RWPE1 (cell line): ENCODE measurements around the gene GNB1L.
A peak's percentile ranks its signal among the peaks of the same experiment; 100 is the strongest.

Experiments
- CTCF ChIA-PET: fragments of 350-600 bp; sonication (Branson Sonifier 250); formaldehyde crosslinking; extraction: SDS; loops from one replicate; lab custom pipeline; 2021; lab: Yijun Ruan, JAX
- POLR2A ChIA-PET: fragments of 400-600 bp; formaldehyde crosslinking; extraction: SDS; loops from one replicate; lab custom pipeline; 2020; ENCODE audit warnings: antibody characterized with exemption; ENCODE audit not compliant: low non-redundant PET; lab: Yijun Ruan, JAX
- DNase-seq: peaks from one replicate; pipeline ENCODE4 v3.0.0; 2012; ENCODE audit warnings: low spot score
- H3K27ac ChIP-seq: fragments of 450-650 bp; 2 replicates; pipeline ENCODE4 v1.5.1; 2017
- TF ChIP-seq, protein P1 (sequence below): fragments of 450-650 bp; conservative IDR thresholded peaks from 2 replicates; pipeline ENCODE4 v1.5.1; 2017; ENCODE audit warnings: low read depth, mild to moderate bottlenecking

The GNB1L gene

DNA sequence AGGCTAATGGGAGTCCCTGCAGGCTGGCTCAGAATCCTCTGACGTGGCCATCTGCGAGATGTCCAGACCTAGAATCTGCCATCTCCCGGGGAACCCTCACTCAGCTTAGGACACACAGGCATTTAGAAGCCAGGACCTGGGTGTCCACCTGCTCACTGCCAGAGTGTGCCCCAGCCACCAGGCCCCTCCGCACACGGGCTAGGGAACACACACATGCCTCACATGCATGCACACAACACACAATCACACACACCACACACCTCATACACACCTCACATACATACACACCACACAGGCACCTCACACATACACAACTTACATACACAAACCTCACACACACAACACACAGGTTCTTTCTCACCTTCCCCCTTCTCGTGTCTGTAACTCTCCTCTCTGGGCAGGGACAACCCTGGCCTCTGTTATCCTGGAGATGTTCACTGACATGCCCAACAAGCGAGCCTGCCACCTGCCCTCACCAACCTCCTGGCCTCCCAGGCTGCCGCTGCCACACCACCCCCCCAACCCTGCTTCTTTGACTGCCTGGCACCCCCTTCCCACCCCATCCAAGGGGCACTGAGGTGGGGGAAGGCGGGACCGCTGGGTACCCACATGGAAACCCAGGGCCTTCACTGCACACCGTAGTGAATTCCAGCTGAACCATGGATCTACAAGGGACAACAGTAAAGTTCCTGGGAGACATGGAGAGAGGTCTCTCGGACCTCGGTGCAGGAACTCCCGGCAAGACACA is 38.1 kb downstream of the GNB1L start:
- ChIA-PET POLR2A (no interaction called here), CTCF (no interaction called here)
- DNase-seq: no peak
- peak overlapping the region; percentile 37; the same call in 1 of the 2 replicates for H3K27ac ChIP-seq
- TF ChIP-seq, protein P1, sequence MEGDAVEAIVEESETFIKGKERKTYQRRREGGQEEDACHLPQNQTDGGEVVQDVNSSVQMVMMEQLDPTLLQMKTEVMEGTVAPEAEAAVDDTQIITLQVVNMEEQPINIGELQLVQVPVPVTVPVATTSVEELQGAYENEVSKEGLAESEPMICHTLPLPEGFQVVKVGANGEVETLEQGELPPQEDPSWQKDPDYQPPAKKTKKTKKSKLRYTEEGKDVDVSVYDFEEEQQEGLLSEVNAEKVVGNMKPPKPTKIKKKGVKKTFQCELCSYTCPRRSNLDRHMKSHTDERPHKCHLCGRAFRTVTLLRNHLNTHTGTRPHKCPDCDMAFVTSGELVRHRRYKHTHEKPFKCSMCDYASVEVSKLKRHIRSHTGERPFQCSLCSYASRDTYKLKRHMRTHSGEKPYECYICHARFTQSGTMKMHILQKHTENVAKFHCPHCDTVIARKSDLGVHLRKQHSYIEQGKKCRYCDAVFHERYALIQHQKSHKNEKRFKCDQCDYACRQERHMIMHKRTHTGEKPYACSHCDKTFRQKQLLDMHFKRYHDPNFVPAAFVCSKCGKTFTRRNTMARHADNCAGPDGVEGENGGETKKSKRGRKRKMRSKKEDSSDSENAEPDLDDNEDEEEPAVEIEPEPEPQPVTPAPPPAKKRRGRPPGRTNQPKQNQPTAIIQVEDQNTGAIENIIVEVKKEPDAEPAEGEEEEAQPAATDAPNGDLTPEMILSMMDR: no peak

DNA sequence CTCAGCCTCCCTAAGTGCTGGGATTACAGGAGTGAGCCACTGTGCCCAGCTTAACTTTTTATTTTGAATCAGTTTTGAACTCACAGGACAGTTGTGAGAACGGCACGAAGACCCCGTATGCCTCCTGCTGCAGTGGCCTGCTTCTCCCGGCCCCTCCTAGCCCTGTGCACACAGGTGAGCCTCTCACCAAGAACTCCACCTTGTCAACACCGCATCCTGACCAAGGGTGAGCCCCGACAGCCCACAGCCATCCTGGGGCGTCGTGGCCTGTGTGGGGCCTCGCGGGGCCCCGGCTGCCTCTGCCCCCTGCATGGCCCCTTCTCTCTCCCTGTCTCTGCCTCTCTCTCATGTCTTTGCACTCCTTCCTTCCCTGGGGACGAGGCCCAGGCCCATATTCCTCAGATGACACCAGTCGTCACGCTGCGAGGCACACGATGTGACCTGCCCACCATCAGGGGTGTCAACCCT is 38.8 kb downstream of the GNB1L start:
- ChIA-PET POLR2A (no interaction called here), CTCF (no interaction called here)
- TF ChIP-seq, protein P1: no peak
- peak overlapping the region; percentile 37 for H3K27ac ChIP-seq
- DNase-seq: no peak

- CTCF ChIA-PET: interaction anchor here (0.6 kb wide), 1 partner anchor 139 kb away, joined by 3 read pairs; no protein-coding TSS in a partner anchor
- peak overlapping the region; percentile 37 for H3K27ac ChIP-seq
- no peak for DNase-seq
- TF ChIP-seq, protein P1: no peak
- POLR2A ChIA-PET: no interaction called here
Observed at GRCh38 chr22:19815093-19815822, 39.4 kb downstream of the GNB1L start.

DNA sequence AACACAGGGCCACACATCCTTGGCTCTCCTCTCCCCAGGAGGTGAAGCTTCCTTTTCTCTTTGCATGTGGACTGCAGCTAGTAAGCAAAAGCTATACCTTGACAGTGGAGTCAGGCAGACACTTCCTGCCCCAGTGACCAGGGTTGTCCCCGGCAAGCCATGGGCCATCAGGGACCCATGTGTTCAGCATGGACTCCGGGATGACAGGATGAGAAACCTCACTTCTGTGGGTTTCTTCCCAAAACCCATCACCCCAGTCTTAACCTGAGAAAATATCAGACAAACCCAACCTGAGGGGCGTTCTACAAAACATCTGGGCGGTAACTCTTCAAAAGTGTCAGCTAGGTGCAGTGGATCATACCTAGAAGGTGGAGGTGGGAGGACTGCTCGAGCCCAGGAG is 40.2 kb downstream of the GNB1L start:
- TF ChIP-seq, protein P1: no peak
- no peak for DNase-seq
- peak overlapping the region; percentile 32; the same call in 1 of the 2 replicates for H3K27ac ChIP-seq
- ChIA-PET POLR2A (no interaction called here), CTCF (interaction anchor here (0.6 kb wide), 1 partner anchor 139 kb away, joined by 3 read pairs; no protein-coding TSS in a partner anchor)

DNA sequence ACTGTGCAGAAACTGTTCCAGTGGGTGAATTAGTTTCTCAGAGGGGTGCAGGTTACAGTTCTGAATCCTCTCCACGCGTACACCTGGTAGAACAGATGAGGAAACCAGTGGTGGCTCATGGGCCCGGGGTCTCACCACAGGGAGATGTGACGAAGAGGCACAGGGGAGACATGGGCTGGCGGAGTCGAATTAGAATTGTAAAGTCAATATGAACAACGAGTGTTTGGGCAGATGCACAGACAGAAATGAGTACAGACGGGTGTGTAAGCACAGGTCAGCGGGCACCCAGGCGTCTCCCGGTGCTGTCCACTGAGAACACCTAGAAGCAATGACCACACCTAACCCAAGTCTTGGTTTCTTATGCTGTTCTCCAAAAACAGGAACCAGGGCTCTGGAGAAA is 41.8 kb downstream of the GNB1L start:
- POLR2A ChIA-PET: no interaction called here
- DNase-seq: no peak
- TF ChIP-seq, protein P1: no peak
- CTCF ChIA-PET: no interaction called here
- H3K27ac ChIP-seq: peak overlapping the region; percentile 100
